Activated T-helper 17 cell treated with anti-CD3 and anti-CD28 coated beads, Interleukin-2, amount 50 U/mL, for 72 hours (primary cell): Measurements from ENCODE around the gene RGR. TPM values are rescaled to one million over a fixed set of nuclear protein-coding genes. Genes with fewer than 3 reads are reported as not detected.
"Not testable (repeated sequence)": the region's sequence is repeated elsewhere in the genome, so short reads cannot be mapped to it uniquely, and the experiment has no call there.

Experiments used
- ATAC-seq: fragments of 150-1000 bp; cut with Tn5 transposase; replicated peaks from 2 replicates; pipeline ENCODE4 v1.10.0; 2021; ENCODE audit warnings: mild to moderate bottlenecking, moderate library complexity
- H3K27ac Mint-ChIP-seq: one replicate; pipeline ENCODE4 v1.8.0; 2022; ENCODE audit warnings: mixed read lengths
- H3K27me3 Mint-ChIP-seq: one replicate; pipeline ENCODE4 v1.8.0; 2022; ENCODE audit warnings: mixed read lengths
- H3K36me3 Mint-ChIP-seq: one replicate; pipeline ENCODE4 v1.8.0; 2022; ENCODE audit warnings: low read depth, mild to moderate bottlenecking, mixed read lengths
- H3K4me1 Mint-ChIP-seq: one replicate; pipeline ENCODE4 v1.8.0; 2022; ENCODE audit warnings: mixed read lengths
- H3K4me3 Mint-ChIP-seq: one replicate; pipeline ENCODE4 v1.8.0; 2022; ENCODE audit warnings: mild to moderate bottlenecking, mixed read lengths
- H3K9me3 Mint-ChIP-seq: one replicate; pipeline ENCODE4 v1.8.0; 2022; ENCODE audit warnings: mixed read lengths
- total RNA-seq, 2 donors: library from RNA; stranded (reverse); gene quantifications; one replicate each; pipeline ENCODE4 v1.2.3, GENCODE V29; 2022

Gene RGR
- total RNA-seq, 2 donors from 2014 or later, result not detected

- ATAC-seq, result no peak
- Mint-ChIP-seq H3K4me1 (peaks cover 13% of the 10 kb centered on the region), H3K4me3 (no peak overlapping the region), H3K27me3 (peaks cover 39% of the 10 kb centered on the region), H3K9me3 (no peaks in the 10 kb centered on the region), H3K27ac (no peak overlapping the region), H3K36me3 (no peaks in the 10 kb centered on the region)
These were observed 16.5 kb downstream of the RGR start for GRCh38 chr10:84261236-84261915.

DNA sequence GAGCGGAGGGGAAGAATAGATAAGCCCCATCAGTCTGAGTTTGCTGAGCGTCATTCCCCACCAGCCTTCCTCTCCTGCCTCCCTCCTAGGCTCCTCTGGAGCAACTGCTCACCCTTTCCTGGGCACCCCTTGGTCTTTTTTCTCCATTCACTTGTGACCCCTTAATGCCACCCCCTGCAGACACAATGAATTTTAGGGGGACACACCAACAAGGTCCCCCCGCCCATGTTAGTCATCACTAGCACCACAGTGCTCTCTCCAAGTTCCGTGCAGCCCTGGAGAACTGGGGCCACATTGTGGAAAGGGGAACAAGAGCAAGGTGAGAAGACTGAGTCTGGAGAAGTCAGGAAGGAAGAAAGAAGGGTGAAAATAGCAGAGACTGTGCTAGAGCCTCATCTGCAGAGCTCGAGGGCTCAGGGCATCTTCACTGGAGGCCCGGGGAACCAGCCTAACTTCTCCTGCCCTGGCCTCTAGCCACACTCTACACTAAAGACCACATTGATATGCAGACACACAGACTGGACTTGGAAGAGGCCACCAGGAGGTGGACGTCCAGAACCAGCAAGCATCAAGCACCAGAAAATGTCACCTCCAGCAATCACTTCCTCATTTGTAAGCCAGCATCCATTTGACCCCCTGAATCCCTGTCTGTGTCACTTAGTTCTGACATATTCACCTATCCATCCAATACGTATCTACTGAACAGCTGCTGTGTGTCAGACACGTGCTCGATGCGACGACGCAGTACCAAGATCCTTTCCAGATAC lies 17.5 kb downstream of the RGR start:
- no peaks in the 10 kb centered on the region for H3K36me3 Mint-ChIP-seq
- peaks cover 39% of the 10 kb centered on the region for H3K27me3 Mint-ChIP-seq
- no peak for ATAC-seq
- no peak overlapping the region for H3K4me3 Mint-ChIP-seq
- H3K27ac Mint-ChIP-seq, result peak overlapping the region; percentile 48
- H3K9me3 Mint-ChIP-seq, result no peaks in the 10 kb centered on the region
- peaks cover 14% of the 10 kb centered on the region for H3K4me1 Mint-ChIP-seq

DNA sequence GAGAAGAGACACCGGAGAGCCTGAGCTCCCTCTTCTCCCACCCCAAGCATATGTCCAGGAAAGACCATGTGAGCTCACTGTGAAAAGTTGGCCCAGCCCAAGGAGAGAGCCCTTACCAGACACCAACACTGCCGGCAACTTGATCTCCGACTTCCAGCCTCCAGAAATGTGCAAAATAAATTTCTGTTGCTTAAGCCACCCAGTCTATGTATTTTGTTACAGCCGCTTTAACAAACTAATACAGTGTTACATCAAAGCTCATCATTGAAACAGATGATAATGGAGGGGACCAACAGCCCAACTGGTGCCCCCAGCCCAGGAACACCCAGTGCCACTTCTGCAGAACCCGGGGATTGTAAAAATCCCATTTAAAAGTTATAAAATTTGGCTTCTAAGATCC lies 18.9 kb downstream of the RGR start:
- Mint-ChIP-seq H3K36me3 (no peaks in the 10 kb centered on the region), H3K9me3 (no peaks in the 10 kb centered on the region), H3K27me3 (peaks cover 38% of the 10 kb centered on the region), H3K4me3 (no peak overlapping the region), H3K27ac (no peak overlapping the region), H3K4me1 (peaks cover 16% of the 10 kb centered on the region)
- no peak for ATAC-seq

DNA sequence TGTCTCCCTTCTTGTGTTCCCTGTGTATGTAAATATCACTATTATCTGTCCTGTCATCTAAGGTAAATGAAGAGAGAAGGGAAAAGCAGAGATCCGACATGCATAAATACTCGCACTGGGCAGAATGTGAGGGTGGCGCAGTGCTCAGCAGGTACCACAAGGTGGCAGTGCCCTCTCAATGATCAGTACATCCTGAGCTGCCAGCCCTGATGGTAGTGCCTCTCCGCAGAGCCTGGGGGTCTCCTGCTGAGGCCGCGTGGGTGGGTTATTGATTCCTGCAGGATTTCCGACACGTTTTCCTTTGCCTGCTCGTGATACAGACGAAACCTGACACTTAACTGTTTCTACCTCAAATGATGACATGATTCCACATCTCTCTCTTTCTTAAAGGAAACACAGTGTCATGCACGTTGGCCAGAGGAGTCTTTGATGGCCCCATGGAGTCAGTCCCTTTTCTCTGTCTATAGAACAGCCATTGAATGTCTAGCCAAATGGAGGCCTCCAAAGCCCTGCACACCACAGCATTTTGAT lies 19.8 kb downstream of the RGR start:
- no peak overlapping the region for H3K27ac Mint-ChIP-seq
- no peaks in the 10 kb centered on the region for H3K36me3 Mint-ChIP-seq
- H3K4me3 Mint-ChIP-seq, result peak overlapping the region; percentile 2
- peaks cover 31% of the 10 kb centered on the region for H3K27me3 Mint-ChIP-seq
- peaks cover 16% of the 10 kb centered on the region for H3K4me1 Mint-ChIP-seq
- H3K9me3 Mint-ChIP-seq, result no peaks in the 10 kb centered on the region
- peak; percentile 72 for ATAC-seq

GRCh38 chr10:84265418-84265817 lies 20.6 kb downstream of the RGR start:
- ATAC-seq, result no peak
- Mint-ChIP-seq H3K9me3 (no peaks in the 10 kb centered on the region), H3K27ac (no peak overlapping the region), H3K4me3 (no peak overlapping the region), H3K27me3 (peaks cover 24% of the 10 kb centered on the region), H3K36me3 (no peaks in the 10 kb centered on the region), H3K4me1 (peaks cover 16% of the 10 kb centered on the region)

GRCh38 chr10:84267503-84268126 lies 22.8 kb downstream of the RGR start:
- Mint-ChIP-seq H3K4me1 (peaks cover 16% of the 10 kb centered on the region), H3K27ac (peak overlapping the region; percentile 58), H3K4me3 (peak overlapping the region; percentile 15), H3K36me3 (no peaks in the 10 kb centered on the region), H3K27me3 (peaks cover 18% of the 10 kb centered on the region), H3K9me3 (no peaks in the 10 kb centered on the region)
- peak; percentile 95 for ATAC-seq

DNA sequence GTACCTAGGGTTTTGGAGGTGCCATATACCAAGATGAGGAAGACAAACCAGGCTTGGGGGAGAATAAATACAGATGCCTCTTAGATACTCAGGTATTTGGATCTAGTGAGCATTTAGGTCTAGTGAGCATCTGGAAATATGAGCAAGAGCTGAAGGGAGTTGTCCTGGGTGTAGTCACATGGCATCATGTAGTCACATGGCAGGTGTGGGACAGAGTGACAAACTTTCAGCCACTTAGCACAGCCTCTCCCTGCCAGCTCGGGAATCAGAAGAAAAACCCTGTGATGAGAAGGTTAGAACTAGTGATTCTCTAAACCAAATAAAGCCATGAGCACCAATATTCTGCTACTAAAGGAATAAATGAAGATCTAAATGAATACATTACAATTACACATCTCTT lies 24.3 kb downstream of the RGR start:
- Mint-ChIP-seq H3K4me3 (no peak overlapping the region), H3K4me1 (peaks cover 16% of the 10 kb centered on the region), H3K36me3 (no peaks in the 10 kb centered on the region), H3K27me3 (peaks cover 8% of the 10 kb centered on the region), H3K9me3 (no peaks in the 10 kb centered on the region), H3K27ac (peak overlapping the region; percentile 14)
- no peak for ATAC-seq

DNA sequence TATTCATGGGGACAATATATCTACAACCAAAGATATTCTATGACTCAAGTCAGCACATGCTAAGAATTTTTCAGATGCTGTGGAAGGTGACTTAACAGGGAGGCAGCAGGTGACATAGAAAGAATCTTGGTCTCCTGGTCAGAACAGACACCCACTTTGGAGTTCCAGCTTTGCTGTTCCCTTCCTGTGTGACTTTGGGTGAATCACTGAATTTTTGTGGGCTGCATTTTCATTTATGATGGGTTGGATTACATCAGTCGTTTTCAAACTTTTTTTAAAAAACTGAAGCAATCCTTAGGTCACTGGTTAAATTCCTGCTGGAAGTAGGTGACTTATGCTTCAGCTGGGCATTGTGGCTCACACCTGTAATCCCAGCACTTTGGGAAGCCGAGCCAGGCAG lies 24.9 kb downstream of the RGR start:
- peak; percentile 41 for ATAC-seq
- Mint-ChIP-seq H3K27me3 (peaks cover 4% of the 10 kb centered on the region), H3K4me3 (no peak overlapping the region), H3K9me3 (no peaks in the 10 kb centered on the region), H3K27ac (no peak overlapping the region), H3K4me1 (peaks cover 11% of the 10 kb centered on the region), H3K36me3 (no peaks in the 10 kb centered on the region)

DNA sequence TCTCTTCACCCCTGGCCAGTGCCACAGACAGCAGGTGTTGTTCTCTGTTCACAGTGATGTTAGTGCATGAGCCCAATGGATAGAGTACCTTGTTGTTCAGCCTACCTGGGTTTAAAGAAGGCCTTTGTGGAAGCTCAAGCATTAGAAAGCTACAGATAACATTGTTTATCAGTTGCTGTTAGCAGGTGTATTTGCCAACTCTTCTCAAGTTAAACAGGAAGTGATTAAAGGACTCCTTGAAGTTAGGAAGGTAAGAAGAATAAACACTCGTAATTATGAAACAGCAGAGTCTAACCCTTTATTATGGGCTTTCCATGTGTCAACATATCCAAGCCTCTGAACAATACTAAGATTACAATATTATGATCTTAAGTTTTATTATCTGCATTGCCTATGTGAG lies 25.9 kb downstream of the RGR start:
- no peak for ATAC-seq
- H3K27me3 Mint-ChIP-seq, result peaks cover 4% of the 10 kb centered on the region
- H3K36me3 Mint-ChIP-seq, result no peaks in the 10 kb centered on the region
- H3K4me3 Mint-ChIP-seq, result no peak overlapping the region
- H3K9me3 Mint-ChIP-seq, result no peaks in the 10 kb centered on the region
- peaks cover 11% of the 10 kb centered on the region for H3K4me1 Mint-ChIP-seq
- H3K27ac Mint-ChIP-seq, result no peak overlapping the region

- H3K36me3 Mint-ChIP-seq, H3K9me3 Mint-ChIP-seq, H3K4me1 Mint-ChIP-seq, ATAC-seq, H3K27ac Mint-ChIP-seq, H3K4me3 Mint-ChIP-seq: not testable (repeated sequence)
- peaks cover 15% of the 10 kb centered on the region for H3K27me3 Mint-ChIP-seq
These were observed 35.1 kb downstream of the RGR start for GRCh38 chr10:84279876-84280475.

DNA sequence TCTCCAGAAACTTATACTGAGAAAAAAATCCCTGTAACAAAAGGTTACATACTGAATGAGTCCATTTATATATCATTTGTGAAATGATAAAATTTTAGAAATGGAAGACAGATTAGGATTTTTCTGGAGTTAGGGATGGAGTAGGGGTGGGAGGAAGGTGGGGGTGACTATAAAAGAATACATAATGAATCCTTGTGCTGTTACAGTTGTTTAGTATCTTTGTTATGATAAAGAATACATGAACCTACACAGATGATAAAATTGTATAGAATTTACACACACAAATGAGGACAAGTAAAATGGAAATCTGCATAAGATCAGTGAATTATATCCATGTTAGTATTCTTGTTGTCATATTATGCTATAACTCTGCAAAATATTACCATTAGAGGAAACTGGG lies 41.8 kb downstream of the RGR start:
- no peak overlapping the region for H3K27ac Mint-ChIP-seq
- H3K4me3 Mint-ChIP-seq, result no peak overlapping the region
- no peaks in the 10 kb centered on the region for H3K9me3 Mint-ChIP-seq
- H3K36me3 Mint-ChIP-seq, result no peaks in the 10 kb centered on the region
- peaks cover 8% of the 10 kb centered on the region for H3K27me3 Mint-ChIP-seq
- H3K4me1 Mint-ChIP-seq, result no peaks in the 10 kb centered on the region
- no peak for ATAC-seq

GRCh38 chr10:84288151-84288550 lies 43.3 kb downstream of the RGR start:
- no peaks in the 10 kb centered on the region for H3K4me1 Mint-ChIP-seq

GRCh38 chr10:84289521-84290200 lies 44.8 kb downstream of the RGR start:
- no peak overlapping the region for H3K27ac Mint-ChIP-seq
- no peak for ATAC-seq
- no peak overlapping the region for H3K4me3 Mint-ChIP-seq
- no peaks in the 10 kb centered on the region for H3K36me3 Mint-ChIP-seq
- H3K4me1 Mint-ChIP-seq, result peaks cover 11% of the 10 kb centered on the region
- no peaks in the 10 kb centered on the region for H3K9me3 Mint-ChIP-seq
- H3K27me3 Mint-ChIP-seq, result peaks cover 8% of the 10 kb centered on the region

More at GRCh38 chr10:84288151-84288550, 43.3 kb downstream of the RGR start:
- H3K36me3 Mint-ChIP-seq, result no peaks in the 10 kb centered on the region
- no peak overlapping the region for H3K4me3 Mint-ChIP-seq
- peaks cover 8% of the 10 kb centered on the region for H3K27me3 Mint-ChIP-seq
- H3K27ac Mint-ChIP-seq, result no peak overlapping the region
- ATAC-seq, result no peak
- H3K9me3 Mint-ChIP-seq, result no peaks in the 10 kb centered on the region

GRCh38 chr10:84290235-84290634 lies 45.4 kb downstream of the RGR start:
- H3K9me3 Mint-ChIP-seq, result no peaks in the 10 kb centered on the region
- H3K27ac Mint-ChIP-seq, result no peak overlapping the region
- no peak overlapping the region for H3K4me3 Mint-ChIP-seq
- H3K27me3 Mint-ChIP-seq, result peaks cover 8% of the 10 kb centered on the region
- ATAC-seq, result no peak
- H3K36me3 Mint-ChIP-seq, result no peaks in the 10 kb centered on the region
- peaks cover 16% of the 10 kb centered on the region for H3K4me1 Mint-ChIP-seq
